ENCODE measurements around the gene POM121.
"Not testable (repeated sequence)": the region's sequence is repeated elsewhere in the genome, so short reads cannot be mapped to it uniquely, and the experiment has no call there.

- TF ChIP-seq CTCF (IDR thresholded peaks at IDR 0.05; ENCODE audit: poor library complexity); EZH2phosphoT487 (IDR thresholded peaks at IDR 0.05; ENCODE audit: low read depth, severe bottlenecking, unreplicated experiment); EZH2 (IDR thresholded peaks at IDR 0.05; ENCODE audit: borderline replicate concordance): not testable (repeated sequence)
These were observed 3.3 kb downstream of the POM121 start for GRCh38 chr7:72928216-72928615.
